ENCODE data around the gene CLOCK.

Gene CLOCK

GRCh38 chr4:55475394-55476243 is 71.1 kb downstream of the CLOCK start:
- no peak for DNase-seq (ENCODE audit: low spot score)

GRCh38 chr4:55469979-55470378 is 76.7 kb downstream of the CLOCK start:
- no peak for DNase-seq (ENCODE audit: low spot score)

- DNase-seq (ENCODE audit: low spot score): no peak
Observed at GRCh38 chr4:55468724-55469123, 78.0 kb downstream of the CLOCK start.

GRCh38 chr4:55466001-55466400 is 80.7 kb downstream of the CLOCK start:
- DNase-seq (ENCODE audit: low spot score): no peak

GRCh38 chr4:55458611-55459010 is 88.1 kb downstream of the CLOCK start:
- DNase-seq (ENCODE audit: low spot score): no peak

GRCh38 chr4:55458164-55458563 is 88.5 kb downstream of the CLOCK start:
- no peak for DNase-seq (ENCODE audit: low spot score)

- no peak for DNase-seq (ENCODE audit: low spot score)
Observed at GRCh38 chr4:55450566-55450965, 96.1 kb downstream of the CLOCK start.

- no peak for DNase-seq (ENCODE audit: low spot score)
Observed at GRCh38 chr4:55447831-55448230, 98.9 kb downstream of the CLOCK start.

- no peak for DNase-seq (ENCODE audit: low spot score)
Observed at GRCh38 chr4:55447108-55447708, 99.5 kb downstream of the CLOCK start.

GRCh38 chr4:55446578-55446922 is 100.2 kb downstream of the CLOCK start:
- no peak for DNase-seq (ENCODE audit: low spot score)

- DNase-seq (ENCODE audit: low spot score): no peak
Observed at GRCh38 chr4:55445921-55446577, 100.7 kb downstream of the CLOCK start.

- DNase-seq (ENCODE audit: low spot score): peak; percentile 16
Observed at GRCh38 chr4:55444827-55445226, 101.9 kb downstream of the CLOCK start.

GRCh38 chr4:55442541-55442940 is 104.2 kb downstream of the CLOCK start:
- no peak for DNase-seq (ENCODE audit: low spot score)

- DNase-seq (ENCODE audit: low spot score): no peak
Observed at GRCh38 chr4:55440786-55441185, 105.9 kb downstream of the CLOCK start.

GRCh38 chr4:55439023-55439422 is 107.7 kb downstream of the CLOCK start:
- DNase-seq (ENCODE audit: low spot score): no peak

GRCh38 chr4:55438314-55438713 is 108.4 kb downstream of the CLOCK start:
- DNase-seq (ENCODE audit: low spot score): no peak

GRCh38 chr4:55437823-55438222 is 108.9 kb downstream of the CLOCK start:
- DNase-seq (ENCODE audit: low spot score): no peak

- DNase-seq (ENCODE audit: low spot score): no peak
Observed at GRCh38 chr4:55437356-55437796, 109.3 kb downstream of the CLOCK start.

GRCh38 chr4:55435141-55435841 is 111.4 kb downstream of the CLOCK start:
- DNase-seq (ENCODE audit: low spot score): no peak

- DNase-seq (ENCODE audit: low spot score): no peak
Observed at GRCh38 chr4:55431710-55432336, 114.9 kb downstream of the CLOCK start.

GRCh38 chr4:55424791-55425190 is 121.9 kb downstream of the CLOCK start:
- no peak for DNase-seq (ENCODE audit: low spot score)

GRCh38 chr4:55416176-55416575 is 130.5 kb downstream of the CLOCK start:
- no peak for DNase-seq (ENCODE audit: low spot score)
